Body of pancreas (tissue), 4 donors: ENCODE results near the gene LTB4R2. TPM values are rescaled to one million over a fixed set of nuclear protein-coding genes. Genes with fewer than 3 reads are reported as not detected.

Experiments used
- ATAC-seq: fragments of 150-250 bp; one replicate; pipeline ENCODE4 v1.9.1; 2016
- DNase-seq, 4 donors: peaks; one replicate each; pipeline ENCODE4 v3.0.0-alpha.2; 2019
- H3K27ac ChIP-seq, 4 donors: fragments of 200-600 bp; sonication (generic); 1 replicate in 3 of 4; 2 replicates in 1 of 4; pipeline versions ENCODE4 v1.5.1 to v1.6.1; 2016 to 2019; ENCODE audit warnings: mild to moderate bottlenecking in 1 of 4, mixed read lengths in 1 of 4, moderate library complexity in 1 of 4
- H3K27me3 ChIP-seq, 2 donors: fragments of 200-600 bp; sonication (generic); one replicate each; pipeline ENCODE4 v1.6.0; 2016; ENCODE audit warnings: mild to moderate bottlenecking in 1 of 2
- H3K36me3 ChIP-seq, 2 donors: fragments of 200-600 bp; sonication (generic); replicated peaks in 1 of 2; 2 replicates each; pipeline ENCODE4 v1.5.1; 2016; ENCODE audit warnings: low read depth in 2 of 2; ENCODE audit not compliant: insufficient read depth in 1 of 2
- H3K4me1 ChIP-seq: fragments of 200-600 bp; sonication (generic); one replicate; pipeline ENCODE4 v1.6.0; 2016
- H3K4me3 ChIP-seq, 2 donors: fragments of 200-600 bp; sonication (generic); 1 replicate in 1 of 2; 2 replicates in 1 of 2; pipeline ENCODE4 v1.5.1; 2016 to 2019
- H3K9me3 ChIP-seq, 3 donors: fragments of 200-600 bp; sonication (generic); 1 replicate in 2 of 3; 2 replicates in 1 of 3; pipeline ENCODE4 v1.5.1; 2016
- CTCF ChIP-seq, 7 experiments: fragments of 450-650 bp in 4 of 7; fragments of 200-600 bp in 3 of 7; sonication (generic) in 3 of 7; IDR thresholded peaks; one replicate each; pipeline ENCODE4 v1.5.1; 2016 to 2019; ENCODE audit warnings: antibody characterized with exemption in 7 of 7
- POLR2A ChIP-seq, 3 donors: fragments of 450-650 bp; IDR thresholded peaks; one replicate each; pipeline ENCODE4 v1.6.1; 2016; ENCODE audit warnings: antibody characterized with exemption in 3 of 3, mild to moderate bottlenecking in 2 of 3
- WGBS, 2 donors: methylation state at CpG; one replicate each; pipeline ENCODE4 v1.1.5; 2017; 5-methylcytosine and 5-hydroxymethylcytosine counted together
- intact Hi-C: fragments of 100-400 bp; cut with DNase I; formaldehyde crosslinking; loops from one replicate; pipeline ENCODE4 v1.15.1; 2023
- total RNA-seq, 2 donors: library from RNA; depleted of rRNA; stranded (reverse); fragments of >200 nt; gene quantifications; one replicate each; pipeline ENCODE4 v1.1.0, GENCODE V29; 2016

LTB4R2 gene
- total RNA-seq = 10 to 100 TPM; 10.9 to 31.3 TPM

GRCh38 chr14:24309538-24310264, at the start of gene LTB4R2:
TSS of gene LTB4R2 (plus strand) at chr14:24310140. CDS start at chr14:24310665, 525 bp downstream.
- peaks cover 0 to 10% of the 10 kb centered on the region in 2 donors for H3K36me3 ChIP-seq
- H3K27ac ChIP-seq = peak within 1 kb of the TSS; percentile 79 to 91 (median 86)
- peaks cover 62% of the 10 kb centered on the region for H3K4me1 ChIP-seq
- H3K27me3 ChIP-seq = no peaks in the 10 kb centered on the region
- ATAC-seq = no peak
- H3K9me3 ChIP-seq = no peaks in the 10 kb centered on the region
- H3K4me3 ChIP-seq = no peak within 1 kb of the TSS
- WGBS, 2 donors = 65 to 68% methylated on average over 5 of the region's 5 CpGs
- intact Hi-C loops = no loop called here
- no peak for DNase-seq
- TF ChIP-seq POLR2A (IDR thresholded peaks at IDR 0.05) = no peak
- TF ChIP-seq CTCF (IDR thresholded peaks at IDR 0.05) = no peak

GRCh38 chr14:24260780-24261157, 49.2 kb upstream of the LTB4R2 start:
- TF ChIP-seq CTCF (IDR thresholded peaks at IDR 0.05) (no peak), POLR2A (IDR thresholded peaks at IDR 0.05) (no peak)
- peak overlapping the region in 3 of 4 donors; percentile 62 to 82 (median 74) for H3K27ac ChIP-seq
- H3K4me1 ChIP-seq = peaks cover 15% of the 10 kb centered on the region
- no peaks in the 10 kb centered on the region for H3K27me3 ChIP-seq
- WGBS, 2 donors = 58 to 69% methylated on average over 2 to 4 of the region's 4 CpGs
- no peak for DNase-seq
- no peak for ATAC-seq
- H3K9me3 ChIP-seq = no peaks in the 10 kb centered on the region
- intact Hi-C loops = no loop called here
- H3K36me3 ChIP-seq = no peaks in the 10 kb centered on the region
- H3K4me3 ChIP-seq = no peak overlapping the region

GRCh38 chr14:24261256-24261968, 48.5 kb upstream of the LTB4R2 start:
- ATAC-seq (no peak), DNase-seq (no peak)
- Histone ChIP-seq H3K4me1 (peaks cover 15% of the 10 kb centered on the region), H3K9me3 (no peaks in the 10 kb centered on the region), H3K4me3 (no peak overlapping the region), H3K36me3 (peaks cover 0 to 3% of the 10 kb centered on the region in 2 donors), H3K27me3 (no peaks in the 10 kb centered on the region), H3K27ac (peak overlapping the region in 1 of 4 donors; percentile 74)
- WGBS, 2 donors = 90 to 94% methylated on average over 12 to 19 of the region's 20 CpGs
- no peak for TF ChIP-seq CTCF (IDR thresholded peaks at IDR 0.05)
- TF ChIP-seq POLR2A (IDR thresholded peaks at IDR 0.05) = no peak
- intact Hi-C loops = no loop called here

- ATAC-seq (no peak), DNase-seq (no peak)
- Histone ChIP-seq H3K4me3 (no peak overlapping the region), H3K36me3 (peaks cover 0 to 4% of the 10 kb centered on the region in 2 donors), H3K9me3 (no peaks in the 10 kb centered on the region), H3K27me3 (no peaks in the 10 kb centered on the region), H3K27ac (no peak overlapping the region), H3K4me1 (peaks cover 15% of the 10 kb centered on the region)
- intact Hi-C loops = no loop called here
- no peak for TF ChIP-seq POLR2A (IDR thresholded peaks at IDR 0.05)
- no peak for TF ChIP-seq CTCF (IDR thresholded peaks at IDR 0.05)
- 85 to 93% methylated on average over 9 to 16 of the region's 19 CpGs for whole genome bisulfite sequencing, 2 donors
Observed at GRCh38 chr14:24261969-24262327, 48.0 kb upstream of the LTB4R2 start.
